Erythroblast (primary cell): Measurements from ENCODE around the gene SPDYA.
"Not testable (repeated sequence)": the region's sequence is repeated elsewhere in the genome, so short reads cannot be mapped to it uniquely, and the experiment has no call there.

ENCODE experiments used
- DNase-seq, 2 experiments: peaks; one replicate each; lab custom pipeline; 2025; lab: John Stamatoyannopoulos, UW
- GATA1 ChIP-seq: IDR thresholded peaks from 2 replicates; pipeline ENCODE4 v1.6.1; 2011; ENCODE audit warnings: low read depth, mild to moderate bottlenecking, control low read depth, low read length, moderate library complexity
- POLR2A ChIP-seq: IDR thresholded peaks from 2 replicates; pipeline ENCODE4 v1.6.1; 2011; ENCODE audit warnings: mild to moderate bottlenecking, low read length

Gene SPDYA

DNA sequence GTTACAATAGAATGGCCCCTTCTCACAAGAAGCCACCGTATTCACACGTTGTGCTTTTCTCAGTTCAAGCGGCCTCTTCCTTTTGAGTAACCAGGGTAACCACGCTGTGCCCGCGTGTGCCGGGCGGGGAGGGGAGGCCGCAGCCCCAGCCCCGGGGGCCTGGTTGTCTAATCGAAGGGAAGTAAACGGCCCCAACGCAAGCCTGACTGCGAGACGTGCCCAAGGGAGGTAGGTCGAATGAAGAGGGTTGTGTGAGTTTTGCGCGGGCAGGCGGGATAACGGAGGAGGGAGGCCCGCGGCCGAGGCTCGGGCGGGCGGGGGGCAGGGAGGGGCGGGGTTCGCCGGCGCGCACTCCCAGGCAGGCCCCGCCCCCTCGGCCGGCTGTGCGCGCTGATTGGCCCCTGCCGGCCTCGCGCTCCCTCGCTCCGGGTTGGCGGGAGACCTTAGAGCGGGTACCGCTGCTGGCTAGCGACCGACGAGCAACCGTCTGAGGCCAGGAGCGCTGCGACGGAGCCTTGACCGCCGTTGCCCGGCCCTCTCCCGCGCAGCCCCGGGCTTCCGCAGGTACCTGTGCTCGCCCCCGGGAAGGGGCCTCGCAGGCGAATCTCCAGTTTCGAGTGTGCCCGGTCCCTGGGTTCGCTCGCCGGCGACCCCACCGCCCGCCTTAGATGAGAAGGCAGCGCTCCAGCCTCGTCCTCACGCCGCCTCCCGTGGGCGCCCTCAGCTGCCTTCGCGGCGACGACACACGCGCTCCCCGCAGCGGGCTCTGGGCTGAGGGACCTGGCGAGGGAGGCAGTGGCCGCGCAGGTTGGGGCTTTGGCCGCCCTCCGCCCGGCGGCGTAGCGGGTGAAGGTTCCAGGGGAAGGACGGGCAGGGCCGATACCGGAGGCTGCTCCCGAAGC, at the start of gene SPDYA:
TSS of gene SPDYA (plus strand) at position 451 of the 902 bp plus-strand sequence. CDS start 5,181 bp downstream, outside the sequence.
- peak; percentile 84 to 88 for DNase-seq
- TF ChIP-seq POLR2A (no peak), GATA1 (no peak)

DNA sequence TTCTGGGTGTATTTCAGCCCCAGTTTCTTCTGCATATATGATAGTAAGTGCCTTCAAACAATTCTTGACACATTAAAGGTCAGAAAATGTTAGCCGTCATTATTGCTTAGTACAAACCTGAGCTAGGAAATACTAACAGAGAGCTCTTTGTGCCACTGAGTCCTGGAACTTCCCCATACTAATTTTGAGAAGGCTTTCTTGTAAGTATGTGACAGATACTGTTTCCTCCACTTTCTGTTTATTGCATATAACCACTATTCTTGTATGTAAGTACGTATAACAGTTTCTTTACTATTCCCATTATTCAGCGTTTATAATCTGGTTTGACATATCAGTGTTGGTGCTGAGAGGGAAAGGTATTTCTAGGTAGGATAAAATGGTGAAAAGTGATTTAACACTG, 49.2 kb upstream of the SPDYA start:
- TF ChIP-seq GATA1 (no peak), POLR2A (no peak)
- DNase-seq: no peak

DNA sequence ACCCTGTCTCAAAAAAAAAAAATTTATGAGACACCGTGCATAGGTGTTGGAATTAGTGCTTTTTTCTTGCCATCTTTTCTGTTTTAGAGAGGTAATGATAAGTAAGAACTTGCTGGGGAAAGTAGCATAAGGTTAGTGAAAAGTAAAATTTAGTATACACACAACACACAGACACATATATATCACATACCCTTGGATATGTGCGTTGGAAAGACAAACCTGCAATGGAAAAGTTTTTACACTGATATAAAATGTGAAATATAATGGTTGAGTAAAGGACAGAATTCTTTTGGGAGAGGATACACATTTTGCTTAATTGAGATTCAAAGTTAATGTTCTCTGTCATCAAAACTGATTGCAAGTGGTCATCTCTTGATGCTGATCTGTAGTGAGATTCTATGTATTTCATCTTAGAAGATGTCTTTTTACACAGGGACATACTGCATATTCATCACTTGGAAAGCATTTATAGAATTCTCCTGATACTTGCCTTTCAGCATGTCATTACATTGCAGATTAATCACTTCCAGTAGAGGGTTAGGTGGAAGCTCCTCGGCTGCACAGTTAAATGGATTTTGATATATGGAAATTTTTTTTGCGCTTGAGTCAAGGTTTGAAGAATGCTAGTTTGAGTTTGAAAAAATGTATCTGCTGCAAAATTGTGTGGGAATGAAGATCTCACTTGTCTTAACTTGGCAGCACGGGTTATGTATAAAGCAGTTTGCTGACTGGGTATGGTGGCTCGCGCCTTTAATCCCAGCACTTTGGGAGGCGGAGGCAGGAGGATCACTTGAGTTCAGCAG, 45.5 kb upstream of the SPDYA start:
- TF ChIP-seq GATA1 (no peak), POLR2A (no peak)
- DNase-seq: no peak

DNA sequence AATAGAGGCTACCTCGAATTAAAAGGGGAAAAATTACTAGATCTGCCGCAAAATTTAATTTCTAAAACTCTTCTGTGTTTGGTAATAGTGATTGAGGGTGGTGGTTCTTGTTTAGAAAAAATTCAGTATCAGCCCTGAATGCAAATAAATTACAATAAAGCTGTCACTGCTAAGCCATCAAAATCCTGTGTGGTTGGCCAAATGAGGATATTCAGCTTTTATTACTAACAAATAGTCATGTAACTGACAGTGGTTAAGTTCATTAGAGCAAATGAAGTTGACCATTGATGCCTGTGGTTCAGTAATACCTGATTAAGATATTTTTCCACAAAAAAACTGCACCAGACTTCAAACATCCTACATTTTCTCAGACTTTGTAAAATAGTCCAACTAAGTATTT, 44.6 kb upstream of the SPDYA start:
- no peak for DNase-seq
- TF ChIP-seq POLR2A (no peak), GATA1 (no peak)

DNA sequence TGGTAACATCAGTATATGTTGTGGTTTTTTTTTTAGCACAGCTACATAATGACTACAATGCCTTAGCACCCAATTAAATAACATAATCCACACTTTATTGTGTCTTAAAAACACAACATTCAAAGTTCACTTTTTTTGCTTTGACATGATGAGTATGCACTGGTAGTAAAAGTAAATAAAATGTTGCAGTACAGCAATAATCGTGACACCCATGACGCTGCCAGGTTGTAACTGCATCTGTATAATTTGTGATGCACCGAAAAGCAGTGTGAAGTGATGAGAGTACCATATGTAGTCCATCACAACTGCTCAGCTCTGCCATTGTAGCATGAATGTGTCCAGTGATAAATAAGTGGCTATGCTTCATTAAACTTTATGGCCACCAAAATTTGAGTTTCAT, 43.3 kb upstream of the SPDYA start:
- TF ChIP-seq POLR2A (no peak), GATA1 (no peak)
- DNase-seq: no peak

DNA sequence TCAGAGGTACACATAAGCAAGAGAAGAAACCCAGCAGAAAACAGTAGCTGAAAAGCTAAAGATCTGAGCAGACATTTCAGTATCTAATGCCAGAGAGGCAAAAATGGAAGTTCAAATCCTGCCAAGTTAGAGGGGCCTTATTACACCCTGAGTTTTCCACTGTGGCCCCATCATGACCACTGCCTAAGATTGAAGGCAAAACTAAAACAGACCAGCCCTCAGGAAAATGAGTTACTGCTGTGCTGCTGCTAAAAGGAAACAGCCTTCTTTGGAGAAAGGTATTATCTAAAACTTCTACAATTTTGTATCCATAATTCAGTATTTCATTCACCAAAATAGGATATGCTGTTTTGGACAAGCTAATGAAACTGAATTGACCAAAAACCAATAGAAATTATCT, 42.2 kb upstream of the SPDYA start:
- TF ChIP-seq GATA1 (no peak), POLR2A (no peak)
- DNase-seq: no peak

DNA sequence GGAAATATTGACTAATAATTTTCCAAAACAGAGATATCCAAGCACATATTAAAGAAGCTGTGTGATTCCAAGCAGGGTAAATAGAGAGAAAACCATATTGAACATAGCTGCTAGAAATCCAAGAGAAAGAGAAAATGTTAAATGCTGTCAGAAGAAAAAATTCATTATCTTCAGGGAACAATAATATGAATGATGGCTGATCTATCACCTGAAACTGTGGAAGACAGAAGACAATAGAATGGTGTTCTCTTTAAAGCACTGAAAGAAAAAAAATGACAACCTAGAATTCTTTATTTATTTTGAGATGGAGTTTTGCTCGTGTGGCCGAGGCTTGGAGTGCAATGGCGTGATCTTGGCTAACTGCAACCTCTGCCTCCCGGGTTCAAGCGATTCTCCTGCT, 41.7 kb upstream of the SPDYA start:
- TF ChIP-seq GATA1: no peak
- TF ChIP-seq POLR2A: no peak
- DNase-seq: no peak

DNA sequence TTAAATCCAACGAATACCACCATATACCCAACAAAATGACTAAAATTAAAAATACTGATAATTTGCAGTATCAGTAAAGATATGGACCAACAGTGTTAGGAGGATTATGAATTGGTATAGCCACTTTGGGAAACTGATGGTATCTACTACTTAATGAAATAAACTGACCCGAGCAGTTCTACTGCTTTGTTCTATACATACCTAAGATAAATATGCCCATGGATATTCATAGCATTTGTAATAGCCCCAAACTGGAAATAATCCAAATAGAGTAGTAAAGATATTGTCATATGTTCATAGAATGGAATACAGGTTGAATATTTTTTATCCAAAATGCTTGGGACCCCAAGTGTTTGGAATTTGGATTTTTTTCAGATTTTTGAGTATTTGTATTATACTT, 38.3 kb upstream of the SPDYA start:
- TF ChIP-seq GATA1: no peak
- no peak for TF ChIP-seq POLR2A

DNA sequence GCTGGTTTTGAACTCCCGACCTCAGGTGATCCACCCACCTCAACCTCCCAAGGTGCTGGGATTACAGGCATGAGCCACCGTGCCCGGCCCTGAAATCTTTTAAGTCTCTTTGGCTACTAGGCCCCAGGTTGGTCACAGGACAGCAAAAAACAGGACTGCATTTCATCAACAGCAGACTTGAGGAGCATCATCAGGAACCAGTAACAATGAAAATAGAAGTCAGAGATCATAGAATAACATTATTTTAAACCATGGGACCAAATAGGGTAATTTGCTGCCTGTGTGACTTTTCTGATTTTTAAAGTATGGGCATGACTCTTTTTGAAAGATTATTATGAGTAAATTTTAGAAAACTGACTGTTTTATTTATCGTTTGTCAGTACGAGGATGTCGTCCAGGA, 34.2 kb upstream of the SPDYA start:
- no peak for TF ChIP-seq POLR2A
- no peak for TF ChIP-seq GATA1
- no peak for DNase-seq

More for the DNA sequence above, 38.3 kb upstream of the SPDYA start:
- DNase-seq: no peak

DNA sequence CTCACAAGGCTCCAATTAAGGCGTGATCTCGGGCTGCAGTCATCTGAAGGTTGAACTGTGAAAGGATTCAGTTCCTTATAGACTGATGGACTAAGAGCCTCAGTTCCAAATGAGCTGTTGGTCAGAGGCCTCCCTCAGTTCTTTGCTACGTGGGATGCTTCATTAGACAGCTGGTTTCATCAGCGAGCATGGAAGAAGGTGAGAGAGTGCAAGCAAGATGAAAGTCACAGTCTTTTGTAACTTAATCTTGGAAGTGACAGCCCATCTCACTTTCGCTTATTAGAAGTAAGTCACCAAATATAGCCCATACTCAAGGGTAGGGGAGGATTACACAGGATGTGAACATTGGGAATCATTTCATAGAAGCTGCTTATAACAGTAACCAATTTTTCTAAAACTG, 32.2 kb upstream of the SPDYA start:
- DNase-seq: no peak
- TF ChIP-seq GATA1 (no peak), POLR2A (no peak)

DNA sequence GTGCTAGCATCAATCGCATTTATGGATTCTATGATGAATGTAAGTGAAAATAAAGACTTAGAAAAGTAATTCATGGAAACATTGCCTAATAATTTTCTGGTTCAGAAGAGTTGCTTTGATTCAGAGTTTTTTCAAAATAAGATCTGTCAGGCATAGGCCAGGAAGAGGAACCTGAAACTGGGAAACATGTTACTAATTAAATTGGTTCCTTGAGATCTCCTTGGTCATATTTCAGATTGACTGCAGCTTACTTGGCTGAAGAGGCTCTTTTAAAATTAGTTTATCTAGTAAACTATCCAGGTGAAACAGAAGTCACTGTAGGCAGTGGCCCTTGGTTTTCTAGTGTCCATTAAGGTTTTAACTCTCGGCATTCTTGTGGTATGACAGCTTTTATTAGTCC, 31.6 kb upstream of the SPDYA start:
- no peak for TF ChIP-seq GATA1
- TF ChIP-seq POLR2A: no peak
- DNase-seq: no peak

DNA sequence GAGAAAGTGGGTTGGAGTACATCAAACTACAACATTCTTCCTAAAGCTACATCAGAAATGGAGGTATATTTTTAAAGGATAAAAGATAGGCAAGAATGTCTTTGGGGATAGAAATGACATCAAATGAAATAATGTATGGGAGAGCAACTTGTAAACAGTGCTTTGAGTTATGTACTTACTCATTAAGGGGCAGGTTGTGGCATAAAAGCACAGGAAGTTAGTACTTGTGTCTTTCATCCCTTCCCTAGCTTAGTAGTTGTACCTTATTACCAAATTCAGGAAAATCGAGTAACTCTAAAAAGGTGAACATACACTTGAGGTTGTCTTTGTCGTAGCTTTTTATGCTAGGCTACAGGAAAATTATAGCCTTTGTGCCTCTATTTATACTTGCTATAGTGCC, 30.1 kb upstream of the SPDYA start:
- no peak for DNase-seq
- TF ChIP-seq GATA1 (no peak), POLR2A (no peak)

DNA sequence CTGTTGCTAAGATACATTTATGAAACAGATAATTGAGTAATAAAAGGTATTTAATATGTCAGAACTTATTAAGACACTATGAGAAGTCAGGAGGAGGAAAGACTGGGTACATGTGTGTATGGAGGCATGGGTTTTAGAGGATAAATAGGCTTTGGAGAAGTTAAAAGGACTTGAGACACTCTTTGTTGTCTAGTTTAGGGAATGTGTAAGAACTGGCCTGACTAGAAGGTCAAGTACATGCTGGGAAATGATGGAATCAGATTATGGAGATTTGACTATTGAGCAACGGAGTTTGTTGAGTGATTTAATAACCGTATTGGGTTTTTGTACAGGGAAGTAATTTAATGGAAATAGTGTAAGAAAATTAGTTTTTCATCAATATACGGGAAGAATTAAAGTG, 28.2 kb upstream of the SPDYA start:
- DNase-seq: no peak
- TF ChIP-seq POLR2A (no peak), GATA1 (no peak)

DNA sequence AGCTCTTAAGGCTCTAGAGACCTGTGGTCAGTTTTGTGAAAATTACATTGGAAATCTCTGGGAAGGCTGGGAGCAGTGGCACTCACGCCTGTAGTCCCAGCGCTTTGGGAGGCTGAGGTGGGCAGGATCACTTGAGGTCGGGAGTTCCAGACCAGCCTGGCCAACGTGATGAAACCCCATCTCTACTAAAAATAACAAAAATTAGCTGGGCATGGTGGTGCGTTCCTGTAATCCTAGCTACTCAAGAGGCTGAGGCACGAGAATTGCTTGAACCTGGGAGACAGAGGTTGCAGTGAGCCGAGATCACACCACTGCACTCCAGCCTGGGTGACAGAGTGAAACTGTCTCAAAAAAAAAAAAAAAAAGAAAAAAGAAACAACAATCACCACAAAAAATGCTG, 26.1 kb upstream of the SPDYA start:
- not testable (repeated sequence) for DNase-seq

DNA sequence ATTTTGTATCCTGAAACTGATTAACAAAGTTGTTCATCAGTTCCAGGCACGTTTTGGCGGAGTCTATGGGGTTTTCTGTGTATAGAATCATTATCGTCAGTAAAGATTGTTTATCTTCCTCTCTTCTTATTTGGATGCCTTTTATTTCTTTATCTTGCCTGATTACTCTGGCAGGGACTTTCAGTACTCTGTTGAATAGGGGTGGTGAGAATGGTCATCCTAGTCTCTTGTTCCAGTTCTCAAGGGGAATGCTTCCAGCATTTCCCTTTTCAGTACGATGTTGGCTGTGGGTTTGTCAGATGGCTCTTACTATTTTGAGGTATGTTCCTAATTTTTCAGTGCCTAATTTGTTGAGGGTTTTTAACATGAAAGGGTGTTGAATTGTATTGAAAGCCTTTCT, 14.0 kb upstream of the SPDYA start:
- TF ChIP-seq POLR2A (no peak), GATA1 (no peak)
- DNase-seq: no peak

DNA sequence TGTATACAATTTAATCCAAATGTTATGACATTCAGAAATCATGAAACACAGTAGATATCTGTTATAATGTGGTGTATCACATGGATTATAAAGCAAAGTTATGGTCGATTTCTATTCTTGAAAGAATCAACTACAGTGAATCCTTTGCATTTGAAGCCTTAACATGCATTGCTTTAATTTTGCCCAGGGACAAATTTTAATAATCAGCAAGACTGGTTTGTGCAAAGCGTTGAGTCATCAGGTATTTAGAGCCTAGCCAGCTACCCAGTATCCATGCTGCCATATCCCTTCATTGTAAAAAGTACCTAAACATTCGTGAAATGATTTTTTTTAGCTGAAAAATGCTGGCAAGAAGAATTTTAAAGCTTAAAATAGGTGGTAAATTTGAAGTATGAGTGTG, 8.9 kb upstream of the SPDYA start:
- peak in 1 of 2 experiments; percentile 23 for DNase-seq
- TF ChIP-seq POLR2A: no peak
- TF ChIP-seq GATA1: no peak
